Measurements from ENCODE around the gene DLG2. TPM values are rescaled to one million over a fixed set of nuclear protein-coding genes. Genes with fewer than 3 reads are reported as not detected.

Gene DLG2
- total RNA-seq, 1 donor from 2014 or later, result 5.9 TPM

DNA sequence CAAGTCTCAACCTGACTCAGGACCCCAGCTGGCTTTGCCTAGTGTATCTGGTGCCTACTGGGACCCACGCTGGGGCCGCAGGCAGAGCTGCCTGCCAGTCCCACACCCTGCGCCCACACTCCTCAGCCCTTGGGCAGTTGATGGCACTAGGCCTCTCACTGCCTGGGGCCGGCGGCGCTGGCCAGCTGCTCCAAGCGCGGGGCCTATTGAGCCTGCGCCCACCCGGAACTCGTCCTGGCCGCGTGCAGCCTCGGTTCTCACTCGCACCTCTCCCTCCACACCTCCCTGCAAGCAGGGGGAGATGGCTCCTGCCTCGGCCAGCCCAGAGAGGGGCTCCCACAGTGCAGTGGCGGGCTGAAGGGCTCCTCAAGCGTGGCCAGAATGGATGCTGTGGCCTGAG, 1432.4 kb downstream of the DLG2 start:
- H3K4me3 Mint-ChIP-seq, result no peak overlapping the region
- H3K27ac Mint-ChIP-seq, result no peak overlapping the region
- DNase-seq (ENCODE audit: extremely low spot score, unreplicated experiment), result no peak
- H3K36me3 Mint-ChIP-seq, result no peaks in the 10 kb centered on the region
- no peaks in the 10 kb centered on the region for H3K9me3 Mint-ChIP-seq
- H3K4me1 Mint-ChIP-seq (ENCODE audit: unreplicated experiment), result no peaks in the 10 kb centered on the region
- H3K27me3 Mint-ChIP-seq, result no peaks in the 10 kb centered on the region
- TF ChIP-seq, protein P1, sequence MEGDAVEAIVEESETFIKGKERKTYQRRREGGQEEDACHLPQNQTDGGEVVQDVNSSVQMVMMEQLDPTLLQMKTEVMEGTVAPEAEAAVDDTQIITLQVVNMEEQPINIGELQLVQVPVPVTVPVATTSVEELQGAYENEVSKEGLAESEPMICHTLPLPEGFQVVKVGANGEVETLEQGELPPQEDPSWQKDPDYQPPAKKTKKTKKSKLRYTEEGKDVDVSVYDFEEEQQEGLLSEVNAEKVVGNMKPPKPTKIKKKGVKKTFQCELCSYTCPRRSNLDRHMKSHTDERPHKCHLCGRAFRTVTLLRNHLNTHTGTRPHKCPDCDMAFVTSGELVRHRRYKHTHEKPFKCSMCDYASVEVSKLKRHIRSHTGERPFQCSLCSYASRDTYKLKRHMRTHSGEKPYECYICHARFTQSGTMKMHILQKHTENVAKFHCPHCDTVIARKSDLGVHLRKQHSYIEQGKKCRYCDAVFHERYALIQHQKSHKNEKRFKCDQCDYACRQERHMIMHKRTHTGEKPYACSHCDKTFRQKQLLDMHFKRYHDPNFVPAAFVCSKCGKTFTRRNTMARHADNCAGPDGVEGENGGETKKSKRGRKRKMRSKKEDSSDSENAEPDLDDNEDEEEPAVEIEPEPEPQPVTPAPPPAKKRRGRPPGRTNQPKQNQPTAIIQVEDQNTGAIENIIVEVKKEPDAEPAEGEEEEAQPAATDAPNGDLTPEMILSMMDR (conservative IDR thresholded peaks at IDR 0.05), result no peak

DNA sequence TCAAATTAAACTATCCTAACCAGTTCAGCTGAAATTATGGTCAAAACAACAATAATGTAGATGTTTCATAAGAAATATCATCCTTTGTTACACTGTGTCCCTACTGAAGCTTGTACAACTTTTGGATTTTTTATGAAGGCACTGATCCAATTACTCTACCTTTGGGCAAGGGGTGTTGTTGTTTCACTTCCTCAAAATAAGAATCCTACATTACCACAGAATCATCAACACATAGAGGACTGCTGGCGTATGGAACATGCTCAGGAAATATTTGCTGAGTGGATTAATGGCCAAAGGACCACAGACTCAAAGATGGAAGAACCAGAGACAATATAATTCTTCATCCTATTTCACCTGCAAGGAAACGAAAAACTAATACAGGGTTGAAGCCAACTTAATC, 1433.4 kb downstream of the DLG2 start:
- no peaks in the 10 kb centered on the region for H3K4me1 Mint-ChIP-seq (ENCODE audit: unreplicated experiment)
- no peaks in the 10 kb centered on the region for H3K36me3 Mint-ChIP-seq

DNA sequence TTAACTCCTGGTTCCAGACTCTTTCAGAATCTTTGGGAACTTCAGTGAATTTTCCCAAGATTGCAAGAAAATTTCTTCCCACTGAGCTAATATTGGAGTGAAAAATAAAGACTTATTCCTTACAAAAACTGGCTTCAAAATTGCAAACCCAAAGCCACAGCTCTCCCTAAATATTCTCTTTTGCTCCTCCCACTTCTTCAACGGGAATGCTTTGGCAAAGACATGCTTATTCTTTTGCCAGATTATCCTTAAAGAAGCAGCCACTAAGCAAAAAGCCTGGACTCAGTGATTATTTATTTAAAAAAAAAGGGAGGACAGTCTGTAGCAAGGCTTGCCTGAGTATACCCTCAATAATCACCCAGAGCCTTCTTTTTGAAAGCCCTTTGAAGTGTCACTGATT, 1438.6 kb downstream of the DLG2 start:
- Mint-ChIP-seq H3K27ac (no peak overlapping the region), H3K36me3 (no peaks in the 10 kb centered on the region), H3K4me3 (no peak overlapping the region), H3K9me3 (no peaks in the 10 kb centered on the region), H3K4me1 (ENCODE audit: unreplicated experiment) (no peaks in the 10 kb centered on the region), H3K27me3 (no peaks in the 10 kb centered on the region)
- TF ChIP-seq, protein P1 (conservative IDR thresholded peaks at IDR 0.05), result no peak
- DNase-seq (ENCODE audit: extremely low spot score, unreplicated experiment), result no peak

More for the DNA sequence above, 1433.4 kb downstream of the DLG2 start:
- Mint-ChIP-seq H3K27me3 (no peaks in the 10 kb centered on the region), H3K9me3 (no peaks in the 10 kb centered on the region), H3K27ac (no peak overlapping the region), H3K4me3 (no peak overlapping the region)
- DNase-seq (ENCODE audit: extremely low spot score, unreplicated experiment), result no peak
- TF ChIP-seq, protein P1 (conservative IDR thresholded peaks at IDR 0.05), result no peak

DNA sequence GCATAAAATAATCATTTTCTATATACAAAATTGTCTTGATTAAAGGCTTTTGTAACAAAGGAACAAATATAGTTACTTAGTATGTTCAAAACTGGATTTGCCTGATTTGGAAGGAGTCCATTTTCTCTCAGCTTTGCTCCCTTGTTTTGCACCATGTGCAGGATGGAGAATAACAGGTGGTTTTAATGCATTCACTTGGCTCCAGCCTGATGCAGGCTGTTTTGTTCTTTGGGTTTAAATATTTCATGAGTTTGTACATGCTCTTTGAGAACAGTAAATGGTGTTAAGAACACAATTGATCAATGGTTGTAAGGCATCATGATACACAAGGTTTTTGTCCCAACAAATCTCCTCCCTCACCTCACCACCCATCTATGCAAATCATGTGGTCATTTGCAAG, 1454.1 kb downstream of the DLG2 start:
- no peaks in the 10 kb centered on the region for H3K9me3 Mint-ChIP-seq
- no peak overlapping the region for H3K27ac Mint-ChIP-seq
- DNase-seq (ENCODE audit: extremely low spot score, unreplicated experiment), result no peak
- H3K27me3 Mint-ChIP-seq, result no peaks in the 10 kb centered on the region
- no peak overlapping the region for H3K4me3 Mint-ChIP-seq
- TF ChIP-seq, protein P1 (conservative IDR thresholded peaks at IDR 0.05), result no peak
- H3K36me3 Mint-ChIP-seq, result no peaks in the 10 kb centered on the region
- H3K4me1 Mint-ChIP-seq (ENCODE audit: unreplicated experiment), result no peaks in the 10 kb centered on the region

DNA sequence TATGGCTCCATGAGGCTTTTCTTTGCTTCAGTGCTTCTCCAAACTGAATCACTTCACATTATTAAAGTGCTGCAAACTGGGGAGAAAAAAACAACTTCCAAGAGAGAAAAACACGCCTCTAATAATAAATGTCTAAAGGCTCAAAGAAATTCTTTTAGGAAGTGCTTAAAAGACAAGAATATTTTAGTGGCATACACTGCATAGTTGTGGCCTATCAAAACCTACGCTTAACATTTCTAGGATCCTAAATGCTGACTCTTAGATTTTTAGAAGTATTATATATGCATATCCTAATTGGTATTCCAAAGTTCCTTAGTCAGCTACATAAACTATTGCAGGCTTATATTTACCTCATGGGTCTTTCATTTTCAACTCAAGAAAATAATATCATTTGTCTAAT, 1462.0 kb downstream of the DLG2 start:
- DNase-seq (ENCODE audit: extremely low spot score, unreplicated experiment), result no peak
- H3K27ac Mint-ChIP-seq, result no peak overlapping the region
- H3K36me3 Mint-ChIP-seq, result peaks cover 5% of the 10 kb centered on the region
- H3K9me3 Mint-ChIP-seq, result peaks cover 9% of the 10 kb centered on the region
- TF ChIP-seq, protein P1 (conservative IDR thresholded peaks at IDR 0.05), result no peak
- no peak overlapping the region for H3K4me3 Mint-ChIP-seq
- no peaks in the 10 kb centered on the region for H3K4me1 Mint-ChIP-seq (ENCODE audit: unreplicated experiment)
- no peaks in the 10 kb centered on the region for H3K27me3 Mint-ChIP-seq

DNA sequence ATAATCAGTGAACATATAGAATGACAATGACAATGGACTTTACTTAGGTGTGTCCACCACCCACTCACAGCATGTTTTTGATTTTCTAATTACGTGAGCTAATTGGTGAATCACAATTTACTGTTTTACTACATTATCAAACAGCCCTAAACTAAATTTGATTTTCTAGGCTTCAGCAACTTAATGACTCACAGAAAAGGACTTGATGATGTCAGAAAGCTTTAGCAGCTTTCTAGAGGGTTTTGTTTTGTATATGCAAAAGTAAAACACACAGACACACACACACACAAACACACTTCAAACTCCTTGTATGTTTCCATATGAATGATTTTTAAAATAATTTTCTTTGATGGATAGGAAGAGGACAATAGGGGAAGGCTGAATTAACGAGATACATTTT, 1462.4 kb downstream of the DLG2 start:
- no peak for DNase-seq (ENCODE audit: extremely low spot score, unreplicated experiment)

More for the DNA sequence above, 1462.4 kb downstream of the DLG2 start:
- TF ChIP-seq, protein P1 (conservative IDR thresholded peaks at IDR 0.05), result no peak
- Mint-ChIP-seq H3K4me1 (ENCODE audit: unreplicated experiment) (no peaks in the 10 kb centered on the region), H3K36me3 (peaks cover 5% of the 10 kb centered on the region), H3K27ac (no peak overlapping the region), H3K9me3 (peaks cover 9% of the 10 kb centered on the region), H3K4me3 (no peak overlapping the region), H3K27me3 (no peaks in the 10 kb centered on the region)
